GM13977 (cell line): ENCODE measurements around the gene RPL36AL.

Experiments used
- DNase-seq: peaks from one replicate; pipeline ENCODE4 v3.0.0; 2012; ENCODE audit warnings: low spot score
- CTCF ChIP-seq: IDR thresholded peaks from 2 replicates; pipeline ENCODE4 v1.5.1; 2012; ENCODE audit warnings: mild to moderate bottlenecking, control low read depth; ENCODE audit not compliant: insufficient read depth; ENCODE audit errors: extremely low read depth, missing control alignments
- in situ Hi-C: fragments of 300-500 bp; cut with MboI; formaldehyde crosslinking; loops from one replicate; pipeline ENCODE4 v1.12.0; 2022; ENCODE audit warnings: low sequenced_read_pairs, low pct_unique_long_range_greater_than_20kb, mixed read lengths, inconsistent platforms; ENCODE audit not compliant: unreplicated experiment

Gene RPL36AL

DNA sequence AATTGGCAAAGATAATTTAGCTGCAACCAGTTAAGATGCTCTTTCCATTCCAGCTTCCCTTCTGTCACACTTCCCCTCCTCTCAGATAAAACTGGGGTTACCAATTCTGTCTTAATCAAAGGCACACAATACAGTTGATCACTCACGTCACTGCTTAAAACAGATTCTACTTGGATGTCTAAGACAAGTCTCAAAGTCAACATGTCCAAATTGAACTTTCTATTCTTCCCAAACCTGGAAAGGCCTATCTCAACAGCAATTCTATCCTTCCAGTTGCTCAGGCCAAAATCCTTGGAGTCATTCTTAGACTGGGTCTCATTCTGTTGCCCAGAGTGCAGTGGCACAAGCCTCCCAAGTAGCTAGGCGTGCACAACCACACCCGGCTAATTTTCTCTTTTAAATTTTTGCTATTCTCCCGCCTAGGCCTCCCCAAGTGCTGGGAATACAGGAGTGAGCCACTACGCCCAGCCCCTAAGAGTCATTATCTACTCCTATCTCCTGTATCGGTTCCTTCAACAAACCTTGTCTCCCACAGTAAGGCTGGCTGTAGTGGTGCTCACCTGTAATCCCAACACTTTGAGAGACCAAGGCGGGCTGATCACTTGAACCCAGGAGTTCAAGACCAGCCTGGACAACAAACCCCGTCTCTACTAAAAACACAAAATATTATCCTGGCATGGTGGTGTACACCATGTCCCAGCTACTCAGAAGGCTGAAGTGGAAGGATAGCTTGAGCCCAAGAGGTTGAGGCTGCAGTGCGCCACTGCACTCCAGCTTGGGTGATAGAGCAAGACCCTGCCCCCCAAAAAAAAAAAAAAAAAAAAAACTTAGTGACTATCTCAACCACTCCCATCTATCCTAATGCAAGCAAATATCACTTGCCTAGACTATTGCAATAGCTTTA is 39.0 kb downstream of the RPL36AL start:
- in situ Hi-C loops = no loop called here

GRCh38 chr14:49579841-49580240 is 40.6 kb downstream of the RPL36AL start:
- no peak for DNase-seq
- TF ChIP-seq CTCF = no peak
- in situ Hi-C loops = no loop called here

More for the DNA sequence above, 39.0 kb downstream of the RPL36AL start:
- no peak for TF ChIP-seq CTCF
- DNase-seq = no peak

- in situ Hi-C loops = no loop called here
- DNase-seq = no peak
- TF ChIP-seq CTCF = no peak
These were observed 42.3 kb downstream of the RPL36AL start for GRCh38 chr14:49578141-49578540.

- in situ Hi-C loops = no loop called here
- DNase-seq = no peak
- no peak for TF ChIP-seq CTCF
These were observed 46.4 kb downstream of the RPL36AL start for GRCh38 chr14:49574038-49574437.

DNA sequence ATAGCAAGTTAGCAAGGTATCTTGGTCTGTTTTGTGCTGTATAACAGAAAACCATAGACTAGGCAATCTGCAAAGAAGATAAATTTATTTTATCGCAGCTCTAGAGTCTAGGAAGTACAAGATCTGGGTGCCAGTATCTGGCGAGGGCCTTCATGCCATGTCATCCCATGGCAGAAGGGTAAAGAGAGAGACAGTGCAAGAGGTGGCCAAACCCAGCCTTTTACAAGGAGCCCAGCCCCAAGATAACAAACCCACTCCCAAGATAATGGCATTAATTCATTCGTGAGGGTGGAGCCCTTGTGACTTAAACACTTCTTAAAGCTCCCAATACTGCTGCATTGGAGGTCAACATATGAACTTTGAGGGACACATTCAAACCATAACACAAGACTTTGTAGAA is 51.1 kb downstream of the RPL36AL start:
- no peak for DNase-seq
- in situ Hi-C loops = no loop called here
- TF ChIP-seq CTCF = no peak
